Measurements from ENCODE around the gene HLA-B.

Gene HLA-B

DNA sequence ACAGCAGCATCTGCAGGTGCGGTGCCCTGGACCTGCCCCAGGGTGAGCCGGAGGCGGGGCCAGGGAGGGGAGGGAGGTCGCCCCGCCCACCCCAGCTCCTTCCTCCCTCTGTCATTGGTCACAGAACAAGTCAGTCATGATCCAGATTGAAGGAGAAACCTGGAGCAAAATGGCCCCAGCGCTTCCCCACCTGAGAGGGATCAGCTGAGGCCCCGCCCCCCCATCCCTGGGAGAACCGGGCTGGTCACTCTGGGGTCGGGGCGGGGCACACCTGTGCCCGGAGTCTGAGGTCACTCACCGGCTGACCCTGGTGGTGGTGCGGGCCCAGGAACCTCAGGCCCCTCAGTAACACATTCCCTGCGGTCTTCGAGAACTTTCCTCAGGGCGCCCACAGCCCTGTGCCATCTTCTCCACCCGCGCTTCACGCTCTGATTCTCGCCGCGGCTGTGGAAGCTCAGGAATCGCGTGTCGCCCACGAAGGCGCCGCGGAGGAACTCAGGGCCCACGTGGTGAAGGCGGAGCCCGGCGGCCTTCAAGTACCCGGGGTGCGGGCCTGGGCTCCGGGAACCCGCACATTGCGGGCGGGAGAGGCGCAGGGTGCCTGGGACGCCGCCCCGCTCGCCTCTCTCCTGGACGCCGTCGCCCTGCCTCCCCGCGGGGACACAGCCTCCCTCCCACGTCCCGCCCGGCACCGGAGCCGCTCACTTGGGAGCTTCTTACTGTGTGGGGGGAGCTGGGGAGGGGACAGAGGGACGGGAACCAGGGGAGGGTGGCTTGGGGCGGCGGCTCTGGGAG is 48.7 kb downstream of the HLA-B start:
- H3K4me1 ChIP-seq (ENCODE audit: control insufficient read depth, insufficient read depth, low read length): no peaks in the 10 kb centered on the region
- H3K4me3 ChIP-seq (ENCODE audit: low read length): peak overlapping the region; percentile 66; the same call in 1 of the 2 replicates
- H3K27me3 ChIP-seq (ENCODE audit: control insufficient read depth, insufficient read depth, low read length): no peaks in the 10 kb centered on the region
- H3K36me3 ChIP-seq (ENCODE audit: control insufficient read depth, insufficient read depth, low read length): no peaks in the 10 kb centered on the region
- WGBS (ENCODE audit: insufficient coverage, insufficient read length): no CpG with 5 or more reads among the region's 57 CpGs
- DNase-seq (ENCODE audit: low read depth, low spot score): no peak
- H3K27ac ChIP-seq (ENCODE audit: low read length): no peak overlapping the region
- no peaks in the 10 kb centered on the region for H3K9me3 ChIP-seq (ENCODE audit: control insufficient read depth, insufficient read depth, low read length)

DNA sequence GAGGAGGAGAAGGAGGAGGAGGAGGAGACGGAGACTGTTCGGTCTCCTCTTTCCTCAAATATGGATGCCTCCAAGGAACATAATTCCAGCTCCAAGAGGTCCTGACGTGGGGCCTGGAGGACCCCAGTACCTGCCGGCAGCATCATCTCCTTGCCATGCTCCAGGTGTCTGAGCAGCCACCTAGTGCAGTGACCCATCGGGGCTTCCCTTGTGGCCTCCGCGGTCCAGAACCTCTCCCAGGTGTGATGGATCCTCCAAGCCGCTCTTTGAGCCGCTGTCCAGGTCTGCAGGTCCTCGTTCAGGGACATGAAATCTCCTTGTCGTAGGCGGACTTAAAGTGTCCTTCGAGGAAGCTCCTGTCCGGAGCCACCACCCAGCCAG is 49.3 kb downstream of the HLA-B start:
- WGBS (ENCODE audit: insufficient coverage, insufficient read length): no CpG with 5 or more reads among the region's 14 CpGs
- no peaks in the 10 kb centered on the region for H3K9me3 ChIP-seq (ENCODE audit: control insufficient read depth, insufficient read depth, low read length)
- no peak for DNase-seq (ENCODE audit: low read depth, low spot score)
- no peak overlapping the region; the same call in 1 of the 2 replicates for H3K4me3 ChIP-seq (ENCODE audit: low read length)
- no peaks in the 10 kb centered on the region for H3K27me3 ChIP-seq (ENCODE audit: control insufficient read depth, insufficient read depth, low read length)
- H3K4me1 ChIP-seq (ENCODE audit: control insufficient read depth, insufficient read depth, low read length): no peaks in the 10 kb centered on the region
- H3K36me3 ChIP-seq (ENCODE audit: control insufficient read depth, insufficient read depth, low read length): no peaks in the 10 kb centered on the region
- H3K27ac ChIP-seq (ENCODE audit: low read length): no peak overlapping the region

DNA sequence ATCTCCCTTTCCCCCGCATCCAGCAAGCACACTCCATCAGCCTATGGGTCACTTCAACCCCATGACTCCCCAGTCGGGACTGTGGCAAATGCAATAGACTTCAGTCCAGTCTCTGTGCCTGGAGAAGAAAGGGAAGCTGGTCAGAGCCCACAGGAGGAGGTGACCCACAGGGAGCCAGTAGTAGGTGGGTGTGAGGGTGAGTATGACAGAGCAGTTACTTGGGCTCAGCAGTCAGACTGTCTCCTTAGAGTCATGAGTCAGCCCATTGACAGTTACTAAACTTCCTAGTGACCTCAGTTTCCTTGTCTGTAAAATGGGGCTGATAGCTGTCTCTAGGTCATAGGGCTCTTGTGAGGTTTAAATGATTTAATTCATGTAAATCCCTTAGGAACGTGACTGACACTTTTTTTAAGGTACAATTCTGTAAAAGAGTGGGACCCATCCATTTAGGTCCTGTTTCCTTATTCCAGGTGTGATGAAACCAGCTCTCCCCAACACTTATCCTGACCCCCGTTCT is 51.2 kb downstream of the HLA-B start:
- no peak overlapping the region for H3K27ac ChIP-seq (ENCODE audit: low read length)
- no peaks in the 10 kb centered on the region for H3K4me1 ChIP-seq (ENCODE audit: control insufficient read depth, insufficient read depth, low read length)
- no peaks in the 10 kb centered on the region for H3K27me3 ChIP-seq (ENCODE audit: control insufficient read depth, insufficient read depth, low read length)
- no peak for DNase-seq (ENCODE audit: low read depth, low spot score)
- no peaks in the 10 kb centered on the region for H3K36me3 ChIP-seq (ENCODE audit: control insufficient read depth, insufficient read depth, low read length)
- H3K9me3 ChIP-seq (ENCODE audit: control insufficient read depth, insufficient read depth, low read length): no peaks in the 10 kb centered on the region
- no CpG with 5 or more reads among the region's 4 CpGs for WGBS (ENCODE audit: insufficient coverage, insufficient read length)
- no peak overlapping the region for H3K4me3 ChIP-seq (ENCODE audit: low read length)

DNA sequence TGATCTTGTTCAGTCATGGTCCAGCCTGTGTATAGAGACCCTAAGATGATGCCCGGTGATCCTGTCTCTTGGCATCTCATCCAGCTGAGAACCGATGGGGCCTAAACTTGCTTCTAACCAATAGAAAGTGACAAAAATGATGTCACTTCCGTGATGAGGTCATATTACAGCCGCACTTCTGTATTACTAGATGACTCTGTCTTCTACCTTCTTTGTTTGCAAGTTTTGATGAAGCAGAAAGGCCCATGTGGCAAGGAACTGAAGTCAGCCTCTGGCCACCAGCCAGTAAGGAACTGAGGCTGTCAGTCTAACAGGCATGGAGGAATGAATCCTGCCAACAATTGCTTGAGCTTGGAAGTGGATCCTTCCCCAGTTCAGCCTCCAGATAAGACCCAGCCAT is 52.3 kb downstream of the HLA-B start:
- no peaks in the 10 kb centered on the region for H3K36me3 ChIP-seq (ENCODE audit: control insufficient read depth, insufficient read depth, low read length)
- no CpG with 5 or more reads among the region's 4 CpGs for WGBS (ENCODE audit: insufficient coverage, insufficient read length)
- H3K9me3 ChIP-seq (ENCODE audit: control insufficient read depth, insufficient read depth, low read length): no peaks in the 10 kb centered on the region
- DNase-seq (ENCODE audit: low read depth, low spot score): no peak
- H3K4me3 ChIP-seq (ENCODE audit: low read length): no peak overlapping the region
- H3K27ac ChIP-seq (ENCODE audit: low read length): no peak overlapping the region
- no peaks in the 10 kb centered on the region for H3K4me1 ChIP-seq (ENCODE audit: control insufficient read depth, insufficient read depth, low read length)
- H3K27me3 ChIP-seq (ENCODE audit: control insufficient read depth, insufficient read depth, low read length): no peaks in the 10 kb centered on the region
